DND-41 (cell line): ENCODE results near the gene TET3.

Experiments used
- EZH2 ChIP-seq: IDR thresholded peaks from 3 replicates; pipeline ENCODE4 v1.6.1; 2012; ENCODE audit warnings: borderline replicate concordance, low read depth, mild to moderate bottlenecking, moderate library complexity, low read length, inconsistent platforms; ENCODE audit not compliant: severe bottlenecking
- TF ChIP-seq, protein P1 (sequence below): IDR thresholded peaks from 2 replicates; pipeline ENCODE4 v1.5.1; 2012; ENCODE audit warnings: borderline replicate concordance, low read length, moderate library complexity, mild to moderate bottlenecking; ENCODE audit not compliant: poor library complexity, severe bottlenecking; ENCODE audit errors: extremely low read depth

DNA sequence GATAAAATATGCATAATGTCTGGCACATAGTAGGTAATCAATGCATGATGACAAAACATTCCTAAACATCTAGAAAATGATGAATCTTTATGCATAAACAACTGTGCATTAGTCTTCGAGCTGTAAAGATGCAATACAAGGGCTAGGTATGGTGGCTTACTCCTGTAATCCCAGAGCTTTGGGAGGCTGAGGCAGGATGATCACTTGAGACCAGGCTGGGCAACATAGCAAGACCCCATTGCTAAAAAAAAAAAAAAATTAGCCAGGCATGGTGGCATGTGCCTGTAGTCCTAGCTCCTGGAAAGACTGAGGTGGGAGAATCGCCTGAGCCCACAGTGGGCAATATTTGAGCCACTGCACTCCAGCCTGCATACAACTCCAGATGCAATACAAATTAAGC is 5.3 kb downstream of the TET3 start:
- TF ChIP-seq, protein P1, sequence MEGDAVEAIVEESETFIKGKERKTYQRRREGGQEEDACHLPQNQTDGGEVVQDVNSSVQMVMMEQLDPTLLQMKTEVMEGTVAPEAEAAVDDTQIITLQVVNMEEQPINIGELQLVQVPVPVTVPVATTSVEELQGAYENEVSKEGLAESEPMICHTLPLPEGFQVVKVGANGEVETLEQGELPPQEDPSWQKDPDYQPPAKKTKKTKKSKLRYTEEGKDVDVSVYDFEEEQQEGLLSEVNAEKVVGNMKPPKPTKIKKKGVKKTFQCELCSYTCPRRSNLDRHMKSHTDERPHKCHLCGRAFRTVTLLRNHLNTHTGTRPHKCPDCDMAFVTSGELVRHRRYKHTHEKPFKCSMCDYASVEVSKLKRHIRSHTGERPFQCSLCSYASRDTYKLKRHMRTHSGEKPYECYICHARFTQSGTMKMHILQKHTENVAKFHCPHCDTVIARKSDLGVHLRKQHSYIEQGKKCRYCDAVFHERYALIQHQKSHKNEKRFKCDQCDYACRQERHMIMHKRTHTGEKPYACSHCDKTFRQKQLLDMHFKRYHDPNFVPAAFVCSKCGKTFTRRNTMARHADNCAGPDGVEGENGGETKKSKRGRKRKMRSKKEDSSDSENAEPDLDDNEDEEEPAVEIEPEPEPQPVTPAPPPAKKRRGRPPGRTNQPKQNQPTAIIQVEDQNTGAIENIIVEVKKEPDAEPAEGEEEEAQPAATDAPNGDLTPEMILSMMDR: no peak
- no peak for TF ChIP-seq EZH2
